GM12865 (cell line): ENCODE data around the gene LAD1.
A peak's percentile ranks its signal among the peaks of the same experiment; 100 is the strongest.

Source experiments
- DNase-seq: peaks from one replicate; pipeline ENCODE4 v3.0.0; 2010; ENCODE audit warnings: low read depth
- H3K4me3 ChIP-seq: 2 replicates; pipeline ENCODE4 v1.5.1; 2011; ENCODE audit warnings: mild to moderate bottlenecking, low read depth, low read length, control low read depth
- TF ChIP-seq, protein P1 (sequence below): IDR thresholded peaks from 2 replicates; pipeline ENCODE4 v1.5.1; 2011; ENCODE audit warnings: low read length, control low read depth, low read depth, inconsistent platforms; ENCODE audit not compliant: insufficient read depth; ENCODE audit errors: missing control alignments

LAD1 gene

DNA sequence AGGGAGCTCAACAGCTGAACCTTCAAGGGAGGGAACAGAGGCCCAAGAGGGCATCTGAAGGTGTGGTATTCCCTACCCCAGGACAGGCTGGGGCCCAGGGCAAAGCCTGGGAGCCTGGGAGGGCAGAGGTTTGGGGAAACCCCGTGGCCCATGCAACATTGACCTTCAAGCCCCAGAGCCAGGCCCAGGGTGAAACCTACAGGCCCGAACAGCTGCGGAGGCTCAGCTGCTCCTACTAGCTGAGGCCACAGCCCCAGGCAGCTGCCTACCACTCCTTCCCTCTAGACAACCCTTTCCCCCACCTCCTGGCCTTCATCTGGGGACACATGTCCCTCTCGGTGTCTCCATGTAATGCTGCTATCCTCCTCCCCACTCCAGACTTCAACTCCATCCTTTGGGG is 3.2 kb downstream of the LAD1 start:
- no peak overlapping the region for H3K4me3 ChIP-seq
- DNase-seq, result no peak
- TF ChIP-seq, protein P1, sequence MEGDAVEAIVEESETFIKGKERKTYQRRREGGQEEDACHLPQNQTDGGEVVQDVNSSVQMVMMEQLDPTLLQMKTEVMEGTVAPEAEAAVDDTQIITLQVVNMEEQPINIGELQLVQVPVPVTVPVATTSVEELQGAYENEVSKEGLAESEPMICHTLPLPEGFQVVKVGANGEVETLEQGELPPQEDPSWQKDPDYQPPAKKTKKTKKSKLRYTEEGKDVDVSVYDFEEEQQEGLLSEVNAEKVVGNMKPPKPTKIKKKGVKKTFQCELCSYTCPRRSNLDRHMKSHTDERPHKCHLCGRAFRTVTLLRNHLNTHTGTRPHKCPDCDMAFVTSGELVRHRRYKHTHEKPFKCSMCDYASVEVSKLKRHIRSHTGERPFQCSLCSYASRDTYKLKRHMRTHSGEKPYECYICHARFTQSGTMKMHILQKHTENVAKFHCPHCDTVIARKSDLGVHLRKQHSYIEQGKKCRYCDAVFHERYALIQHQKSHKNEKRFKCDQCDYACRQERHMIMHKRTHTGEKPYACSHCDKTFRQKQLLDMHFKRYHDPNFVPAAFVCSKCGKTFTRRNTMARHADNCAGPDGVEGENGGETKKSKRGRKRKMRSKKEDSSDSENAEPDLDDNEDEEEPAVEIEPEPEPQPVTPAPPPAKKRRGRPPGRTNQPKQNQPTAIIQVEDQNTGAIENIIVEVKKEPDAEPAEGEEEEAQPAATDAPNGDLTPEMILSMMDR, result no peak

DNA sequence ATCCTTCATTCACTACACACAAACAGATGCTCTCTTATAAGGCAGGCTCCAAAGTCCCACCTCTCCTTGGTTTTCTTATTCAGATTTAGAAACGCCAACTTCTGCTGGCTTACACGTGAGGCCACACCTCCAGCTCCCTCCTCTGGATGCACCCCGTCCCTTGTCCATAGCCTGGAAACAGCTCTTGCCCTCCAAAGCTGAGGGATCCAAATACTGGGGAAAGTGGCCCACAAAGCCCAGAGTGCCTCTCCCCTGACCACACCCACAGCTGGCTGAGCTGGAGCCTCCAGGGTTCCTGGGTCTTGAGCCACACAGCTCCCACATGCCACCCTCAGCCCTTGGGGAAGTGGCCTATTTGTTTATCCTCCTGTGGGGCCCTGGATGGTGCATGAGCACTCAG is 4.5 kb downstream of the LAD1 start:
- TF ChIP-seq, protein P1, result no peak
- DNase-seq, result no peak
- no peak overlapping the region for H3K4me3 ChIP-seq

DNA sequence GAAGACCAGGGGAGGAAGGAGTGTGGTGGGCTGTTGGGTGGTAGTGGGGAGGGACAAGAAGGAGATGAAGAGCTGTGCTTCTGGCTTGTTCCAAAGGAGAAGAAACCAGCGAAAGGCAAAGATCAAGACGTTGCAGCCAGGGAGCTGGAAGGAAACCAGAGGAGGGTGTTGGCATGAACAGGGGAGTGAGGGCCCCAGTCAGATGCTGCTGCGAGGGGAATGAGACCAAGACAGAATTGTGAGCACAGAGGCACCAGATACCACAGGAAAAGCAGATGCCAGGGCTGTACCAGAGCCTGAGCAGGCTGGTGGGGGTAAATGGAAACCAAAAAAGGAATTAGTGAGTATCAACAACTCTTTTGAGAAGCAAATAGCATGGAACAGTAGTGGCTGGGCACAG is 6.0 kb downstream of the LAD1 start:
- TF ChIP-seq, protein P1, result no peak
- no peak overlapping the region for H3K4me3 ChIP-seq
- DNase-seq, result no peak

DNA sequence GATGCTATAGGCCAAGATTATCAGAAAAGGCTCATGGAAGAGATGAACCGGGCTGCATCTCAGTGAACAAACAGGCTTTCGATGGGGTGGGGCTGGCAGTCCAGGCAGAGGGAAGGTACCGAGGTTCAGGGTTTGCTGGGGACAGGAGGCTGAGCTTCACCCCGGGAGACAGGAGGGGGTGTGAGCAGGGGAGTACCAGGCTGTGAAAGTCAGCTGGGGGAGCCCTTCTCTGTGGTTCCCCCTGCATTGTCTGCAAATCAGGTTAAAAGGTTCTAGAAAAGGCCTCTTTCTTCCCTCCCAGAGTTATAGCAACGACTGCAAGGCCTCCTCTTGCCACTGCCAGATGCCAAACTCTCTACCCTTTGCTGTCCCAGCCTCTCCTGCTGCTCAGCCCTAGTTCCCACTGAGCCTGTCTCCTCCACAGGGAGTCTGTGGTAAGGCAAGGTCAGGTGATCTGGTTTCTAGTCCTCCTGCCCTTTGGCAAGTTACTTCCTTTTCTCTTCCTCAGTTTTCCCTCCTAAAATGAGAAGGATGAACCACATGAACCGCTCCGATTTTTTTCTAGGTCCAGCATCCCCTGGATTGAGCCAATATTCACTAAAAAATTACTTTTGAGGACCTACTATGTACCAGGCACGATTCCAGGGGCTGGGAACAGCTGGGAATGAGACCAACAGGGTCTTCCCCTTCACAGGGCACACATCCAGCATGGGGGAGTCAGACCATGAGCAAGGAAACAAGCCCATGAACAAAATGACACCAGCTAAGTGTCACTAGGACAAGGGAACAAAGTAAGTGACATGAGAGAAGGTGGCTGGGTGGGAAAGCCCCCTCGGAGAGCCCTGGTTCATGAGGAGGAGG is 7.2 kb downstream of the LAD1 start:
- H3K4me3 ChIP-seq, result no peak overlapping the region
- peak; percentile 33 for DNase-seq
- TF ChIP-seq, protein P1, result no peak

DNA sequence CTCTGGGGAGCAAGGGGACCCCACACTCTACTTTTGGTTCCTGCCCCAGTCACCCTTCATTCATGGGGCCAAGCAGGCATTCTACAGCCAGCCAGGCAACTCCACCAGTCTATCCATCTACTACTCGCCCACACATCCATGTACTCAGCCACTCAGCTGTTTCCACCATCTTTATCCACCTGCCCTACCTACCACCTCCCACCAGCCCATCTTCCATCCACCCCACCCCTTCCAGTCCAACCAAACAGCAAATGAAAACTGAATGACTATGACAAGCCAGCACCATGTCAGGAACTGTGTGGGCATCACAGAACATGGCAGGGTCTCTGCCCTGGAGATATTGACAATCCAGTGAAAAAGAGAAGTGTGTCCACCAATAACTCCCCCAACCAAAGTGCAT is 7.9 kb downstream of the LAD1 start:
- no peak for DNase-seq
- TF ChIP-seq, protein P1, result no peak
- no peak overlapping the region for H3K4me3 ChIP-seq

DNA sequence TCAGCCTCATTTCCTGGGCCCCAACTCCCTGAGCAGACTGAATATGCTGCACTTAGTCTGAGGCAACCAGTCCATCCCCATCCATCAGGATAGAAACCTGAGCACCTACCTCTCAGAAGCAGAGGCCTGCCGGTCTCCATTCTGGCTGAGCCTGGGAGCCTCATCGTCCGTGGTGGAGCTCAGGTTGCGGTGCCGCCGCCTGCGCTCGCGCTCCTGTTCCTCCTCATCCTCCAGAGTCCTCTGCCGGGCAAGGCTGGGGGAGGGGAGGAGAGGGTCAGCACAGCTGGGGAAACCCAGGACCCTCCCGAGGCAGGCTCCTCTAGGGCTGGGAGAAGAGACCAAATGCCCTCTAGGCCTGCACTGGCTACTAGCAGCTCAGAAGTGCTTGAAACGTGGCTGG is 10.1 kb downstream of the LAD1 start:
- no peak for DNase-seq
- H3K4me3 ChIP-seq, result no peak overlapping the region
- TF ChIP-seq, protein P1, result no peak

DNA sequence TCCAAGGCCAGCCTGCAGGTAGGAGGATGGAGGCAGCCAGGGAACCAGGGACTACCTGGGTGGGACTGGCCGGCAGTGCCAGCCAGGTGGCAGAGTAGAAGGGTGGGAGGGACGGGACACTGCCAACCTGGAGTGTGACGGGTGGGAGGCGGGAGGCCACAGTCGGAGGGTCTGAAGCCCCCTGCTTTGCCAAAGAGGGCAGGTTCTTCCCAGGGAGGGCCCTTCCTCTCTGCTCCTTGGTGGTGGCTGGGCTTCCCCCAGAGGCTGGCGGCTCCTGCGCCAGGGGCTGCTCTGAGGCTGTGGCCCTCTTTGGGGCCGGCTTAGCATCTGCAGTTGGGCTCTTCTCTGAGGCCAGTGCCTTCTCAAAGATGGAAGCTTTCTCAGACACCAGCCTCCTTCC is 12.9 kb downstream of the LAD1 start:
- H3K4me3 ChIP-seq, result no peak overlapping the region
- TF ChIP-seq, protein P1, result no peak
- DNase-seq, result no peak
